H1 (cell line): ENCODE data around the gene DGKI. TPM values are rescaled to one million over a fixed set of nuclear protein-coding genes. Genes with fewer than 3 reads are reported as not detected.

Experiments used
- CTCF ChIA-PET: fragments of 300-600 bp; sonication (Branson Sonifier 250); formaldehyde crosslinking; loops from one replicate; lab custom pipeline; 2021; ENCODE audit not compliant: partially characterized antibody; lab: Charles Lee
- POLR2A ChIA-PET: fragments of 300-600 bp; sonication (Branson Sonifier 250); formaldehyde crosslinking; loops from one replicate; lab custom pipeline; 2021; ENCODE audit warnings: inconsistent platforms; ENCODE audit not compliant: partially characterized antibody; lab: Charles Lee
- DNase-seq, 2 experiments: peaks; one replicate each; pipeline versions ENCODE4 v3.0.0 to v3.0.0-alpha.2; 2010 to 2022; ENCODE audit warnings: low spot score in 2 of 2, low read depth in 1 of 2, mixed read lengths in 1 of 2
- FAIRE-seq: peaks from 2 replicates; lab custom pipeline; 2011; peaks lifted over from hg19 to GRCh38; lab: Jason Lieb, UNC
- H2AFZ ChIP-seq: 2 replicates; pipeline ENCODE4 v1.8.1; 2012; ENCODE audit warnings: low read length, inconsistent platforms
- H2AK5ac ChIP-seq: 2 replicates; pipeline ENCODE4 v1.6.1; 2013; ENCODE audit warnings: low read depth, low read length
- H2BK120ac ChIP-seq: replicated peaks from 2 replicates; pipeline ENCODE3; 2013; ENCODE audit warnings: low read depth, low read length, inconsistent platforms
- H2BK12ac ChIP-seq: 2 replicates; pipeline ENCODE4 v1.6.1; 2013; ENCODE audit warnings: low read depth, low read length
- H2BK15ac ChIP-seq: 2 replicates; pipeline ENCODE4 v1.6.1; 2013; ENCODE audit warnings: low read length
- H2BK20ac ChIP-seq: 2 replicates; pipeline ENCODE4 v1.6.1; 2013; ENCODE audit warnings: low read length
- H2BK5ac ChIP-seq: 2 replicates; pipeline ENCODE4 v1.6.1; 2013; ENCODE audit warnings: low read depth, low read length
- H3K14ac ChIP-seq: 2 replicates; pipeline ENCODE4 v1.6.1; 2013; ENCODE audit warnings: inconsistent platforms; ENCODE audit not compliant: insufficient read length
- H3K18ac ChIP-seq: 2 replicates; pipeline ENCODE4 v1.6.1; 2013; ENCODE audit warnings: low read length; ENCODE audit errors: extremely low read depth
- H3K23ac ChIP-seq: 2 replicates; pipeline ENCODE4 v1.6.1; 2013; ENCODE audit warnings: inconsistent platforms; ENCODE audit not compliant: insufficient read length
- H3K23me2 ChIP-seq: 2 replicates; pipeline ENCODE4 v1.6.1; 2013; ENCODE audit warnings: low read depth, low read length
- H3K27ac ChIP-seq: 2 replicates; pipeline ENCODE4 v1.6.1; 2011; ENCODE audit warnings: low read depth, low read length, inconsistent platforms
- H3K27me3 ChIP-seq, 4 experiments: replicated peaks in 1 of 4; 1 replicate in 1 of 4; 2 replicates in 3 of 4; pipeline versions ENCODE4 v1.6.1 to v1.8.1; 2011 to 2013; ENCODE audit warnings: low read length in 3 of 4, mild to moderate bottlenecking in 3 of 4, inconsistent platforms in 2 of 4, mixed read lengths in 2 of 4, moderate library complexity in 1 of 4; ENCODE audit not compliant: control insufficient read depth in 3 of 4, insufficient read depth in 3 of 4; ENCODE audit errors: extremely low read depth in 1 of 4
- H3K36me3 ChIP-seq, 4 experiments: 2 replicates each; pipeline versions ENCODE4 v1.6.1 to v1.8.1; 2011 to 2013; ENCODE audit warnings: mild to moderate bottlenecking in 4 of 4, low read length in 3 of 4, moderate library complexity in 2 of 4, control low read depth in 1 of 4, inconsistent platforms in 1 of 4; ENCODE audit not compliant: insufficient read depth in 4 of 4, control insufficient read depth in 2 of 4
- H3K4ac ChIP-seq: replicated peaks from 2 replicates; pipeline ENCODE3; 2013; ENCODE audit warnings: low read length, low read depth, mixed read lengths, inconsistent platforms; ENCODE audit not compliant: insufficient read length
- H3K4me1 ChIP-seq, 4 experiments: replicated peaks in 1 of 4; 1 replicate in 1 of 4; 2 replicates in 3 of 4; pipeline versions ENCODE4 v1.6.1 to v1.8.1; 2011 to 2013; ENCODE audit warnings: low read length in 3 of 4, inconsistent platforms in 2 of 4, mixed read lengths in 1 of 4; ENCODE audit not compliant: insufficient read depth in 4 of 4, control insufficient read depth in 3 of 4
- H3K4me2 ChIP-seq, 2 experiments: 2 replicates each; pipeline versions ENCODE4 v1.6.1 to v1.8.1; 2011 to 2013; ENCODE audit warnings: low read depth in 2 of 2, low read length in 2 of 2, control low read depth in 1 of 2, inconsistent platforms in 1 of 2, mild to moderate bottlenecking in 1 of 2; ENCODE audit not compliant: insufficient read depth in 1 of 2
- H3K4me3 ChIP-seq, 4 experiments: fragments of 200-600, 300-600 bp in 1 of 4; sonication (generic), shearing (Covaris generic), sonication (Bioruptor Twin) in 1 of 4; 2 replicates each; pipeline versions ENCODE4 v1.5.1 to v1.8.1; 2011 to 2016; ENCODE audit warnings: low read length in 4 of 4, low read depth in 3 of 4, control low read depth in 2 of 4, inconsistent platforms in 2 of 4, mild to moderate bottlenecking in 2 of 4, mixed read lengths in 1 of 4, moderate library complexity in 1 of 4; ENCODE audit not compliant: insufficient read depth in 2 of 4; ENCODE audit errors: extremely low read depth in 1 of 4
- H3K56ac ChIP-seq: replicated peaks from 2 replicates; pipeline ENCODE3; 2013; ENCODE audit warnings: low read depth, mild to moderate bottlenecking, mixed read lengths, low read length, inconsistent platforms; ENCODE audit not compliant: insufficient read length
- H3K79me1 ChIP-seq: 2 replicates; pipeline ENCODE4 v1.6.1; 2013; ENCODE audit warnings: low read depth, low read length, control low read depth
- H3K79me2 ChIP-seq, 2 experiments: 2 replicates each; pipeline versions ENCODE4 v1.6.1 to v1.8.1; 2012 to 2013; ENCODE audit warnings: low read length in 2 of 2, mild to moderate bottlenecking in 2 of 2, inconsistent platforms in 1 of 2; ENCODE audit not compliant: insufficient read depth in 2 of 2, control insufficient read depth in 1 of 2
- H3K9ac ChIP-seq, 4 experiments: replicated peaks in 1 of 4; 1 replicate in 1 of 4; 2 replicates in 3 of 4; pipeline versions ENCODE4 v1.6.1 to v1.8.1; 2011 to 2013; ENCODE audit warnings: low read depth in 3 of 4, low read length in 3 of 4, control low read depth in 2 of 4, mild to moderate bottlenecking in 2 of 4, moderate library complexity in 2 of 4, inconsistent platforms in 1 of 4; ENCODE audit errors: extremely low read depth in 1 of 4
- H3K9me3 ChIP-seq, 2 experiments: 2 replicates each; pipeline versions ENCODE4 v1.6.1 to v1.8.1; 2012 to 2013; ENCODE audit warnings: mild to moderate bottlenecking in 2 of 2, moderate library complexity in 2 of 2, control low read depth in 1 of 2, inconsistent platforms in 1 of 2, low read depth in 1 of 2, low read length in 1 of 2, mixed read lengths in 1 of 2; ENCODE audit not compliant: insufficient read depth in 2 of 2
- H4K20me1 ChIP-seq, 2 experiments: replicated peaks in 1 of 2; 2 replicates each; pipeline versions ENCODE3 to v1.8.1; 2011 to 2013; ENCODE audit warnings: inconsistent platforms in 2 of 2, low read length in 2 of 2, mild to moderate bottlenecking in 1 of 2; ENCODE audit not compliant: insufficient read depth in 2 of 2, control insufficient read depth in 1 of 2
- H4K5ac ChIP-seq: 2 replicates; pipeline ENCODE4 v1.6.1; 2013; ENCODE audit warnings: low read length, low read depth, mixed read lengths, inconsistent platforms; ENCODE audit not compliant: insufficient read length
- H4K8ac ChIP-seq: 2 replicates; pipeline ENCODE4 v1.8.0; 2013; ENCODE audit warnings: mild to moderate bottlenecking, moderate library complexity, low read length, inconsistent platforms; ENCODE audit not compliant: insufficient read depth; ENCODE audit errors: extremely low read depth
- H4K91ac ChIP-seq: replicated peaks from 2 replicates; pipeline ENCODE3; 2013; ENCODE audit warnings: low read length, mixed read lengths, inconsistent platforms; ENCODE audit not compliant: insufficient read length
- E2F6 ChIP-seq: IDR thresholded peaks from 2 replicates; pipeline ENCODE4 v1.6.1; 2012; ENCODE audit warnings: inconsistent platforms
- MAFK ChIP-seq: IDR thresholded peaks from 2 replicates; pipeline ENCODE4 v1.6.1; 2012; ENCODE audit warnings: low read depth, mild to moderate bottlenecking, improper control_type of control experiment, low read length
- WGBS, 2 experiments: shearing (Covaris generic) in 1 of 2; methylation state at CpG; one replicate each; pipeline versions ENCODE4 v1.1.6 to v1.1.7; 2013 to 2015; ENCODE audit warnings: low lambda C conversion rate in 2 of 2, mixed read lengths in 2 of 2, inconsistent platforms in 1 of 2, low coverage in 1 of 2, missing lambda C conversion rate in 1 of 2; ENCODE audit not compliant: insufficient replicate concordance in 2 of 2, insufficient coverage in 1 of 2, insufficient read length in 1 of 2; ENCODE audit errors: extremely low coverage in 1 of 2, missing lambda C conversion rate in 1 of 2; 5-methylcytosine and 5-hydroxymethylcytosine counted together
- polyA plus RNA-seq, 7 experiments: library from polyadenylated mRNA; depleted of rRNA in 3 of 7; stranded (reverse) in 5 of 7; unstranded in 2 of 7; fragments of >200 nt in 5 of 7; fragments of 200-250 nt in 2 of 7; gene quantifications; 1 replicate in 5 of 7; 2 replicates in 1 of 7; 4 replicates in 1 of 7; pipeline versions ENCODE4 v1.2.1 to v1.2.3, GENCODE V29; 2011 to 2013; ENCODE audit warnings: missing spikeins in 2 of 7, mixed read lengths in 2 of 7
- total RNA-seq: library from RNA; stranded (reverse); fragmentation: NEBNext Ultra II Directional; extraction: Animal tissue kit (Norgen Biotek cat#: 25700); gene quantifications from 2 replicates; pipeline ENCODE4 v1.2.1, GENCODE V29; 2021

DGKI gene
- total and polyA plus RNA-seq, 2 of the 8 experiments (the other 6 are each of a cell fraction or from before 2014, with no cell fraction given), result 0.20 to 0.71 TPM

GRCh38 chr7:137798073-137798763 is 48.6 kb downstream of the DGKI start:
- TF ChIP-seq MAFK, result no peak
- TF ChIP-seq E2F6, result no peak
- Histone ChIP-seq H2BK5ac (no peak overlapping the region), H3K79me1 (no peaks in the 10 kb centered on the region), H3K27me3 (no peaks in the 10 kb centered on the region), H3K4me3 (no peak overlapping the region), H3K4me2 (no peak overlapping the region), H3K14ac (no peak overlapping the region), H3K9me3 (peaks cover 4 to 7% of the 10 kb centered on the region in 2 experiments; a peak in 2 of 4 replicates), H3K4me1 (no peaks in the 10 kb centered on the region; a peak in 2 of 7 replicates), H3K56ac (no peak overlapping the region), H3K27ac (no peak overlapping the region), H2AK5ac (no peak overlapping the region), H2BK120ac (no peak overlapping the region), H3K9ac (no peak overlapping the region), H4K8ac (no peak overlapping the region), H2BK15ac (no peak overlapping the region), H2AFZ (no peak overlapping the region), H3K23me2 (no peaks in the 10 kb centered on the region), H3K18ac (no peak overlapping the region), H3K4ac (no peak overlapping the region), H3K23ac (no peak overlapping the region), H4K20me1 (no peaks in the 10 kb centered on the region), H4K91ac (no peak overlapping the region), H2BK12ac (no peak overlapping the region), H2BK20ac (no peak overlapping the region), H3K79me2 (no peaks in the 10 kb centered on the region), H4K5ac (no peak overlapping the region), H3K36me3 (no peaks in the 10 kb centered on the region; a peak in 1 of 8 replicates)
- FAIRE-seq (no peak), DNase-seq (no peak)
- POLR2A ChIA-PET, result no interaction called here
- 100% methylated on average over 4 of the region's 4 CpGs; no CpG with 5 or more reads in 1 of the 2 experiments for WGBS, 2 experiments
- CTCF ChIA-PET, result no interaction called here
